WTC11 (cell line): ENCODE data around the gene RBM10. TPM values are rescaled to one million over a fixed set of nuclear protein-coding genes. Genes with fewer than 3 reads are reported as not detected.

Experiments
- ATAC-seq: fragments of 200-7000 bp; cut with Tn5 transposase; 2 replicates; pipeline ENCODE4 v1.10.0; 2021; ENCODE audit warnings: mild to moderate bottlenecking, moderate library complexity
- CTCF ChIA-PET: fragments of 300-600 bp; sonication (Branson Sonifier 250); formaldehyde crosslinking; loops from one replicate; lab custom pipeline; 2021; ENCODE audit warnings: antibody characterized with exemption; lab: Charles Lee
- POLR2A ChIA-PET: fragments of 350-600 bp; sonication (Branson Sonifier 250); formaldehyde crosslinking; loops from one replicate; lab custom pipeline; 2021; ENCODE audit warnings: antibody characterized with exemption; lab: Charles Lee
- DNase-seq: peaks from one replicate; pipeline ENCODE4 v3.0.0; 2021; ENCODE audit warnings: low spot score
- H3K27ac Mint-ChIP-seq: 2 replicates; pipeline ENCODE4 v1.8.0; 2021; ENCODE audit warnings: mixed read lengths
- H3K27me3 Mint-ChIP-seq: 2 replicates; pipeline ENCODE4 v1.8.0; 2021; ENCODE audit warnings: low read depth, mild to moderate bottlenecking, moderate library complexity, mixed read lengths
- H3K36me3 Mint-ChIP-seq: 2 replicates; pipeline ENCODE4 v1.8.0; 2021; ENCODE audit warnings: mixed read lengths
- H3K4me1 Mint-ChIP-seq: 2 replicates; pipeline ENCODE4 v1.8.0; 2022; ENCODE audit warnings: mixed read lengths
- H3K4me3 Mint-ChIP-seq: 2 replicates; pipeline ENCODE4 v1.8.0; 2021; ENCODE audit warnings: mild to moderate bottlenecking, moderate library complexity, mixed read lengths
- H3K9me3 Mint-ChIP-seq: 2 replicates; pipeline ENCODE4 v1.8.0; 2021; ENCODE audit warnings: mixed read lengths
- ARID4B ChIP-seq: sonication (generic); formaldehyde crosslinking; IDR thresholded peaks from 2 replicates; pipeline ENCODE4 v1.8.0; 2023; ENCODE audit warnings: missing genetic modification reagents, mild to moderate bottlenecking, borderline replicate concordance
- ATF6 ChIP-seq: sonication (generic); formaldehyde crosslinking; IDR thresholded peaks from 2 replicates; pipeline ENCODE4 v1.8.1; 2023; ENCODE audit warnings: mild to moderate bottlenecking, missing genetic modification reagents
- E2F4 ChIP-seq: sonication (generic); formaldehyde crosslinking; IDR thresholded peaks from 2 replicates; pipeline ENCODE4 v1.8.1; 2022; ENCODE audit warnings: low read depth, mild to moderate bottlenecking, moderate library complexity, missing genetic modification reagents, borderline replicate concordance
- E2F5 ChIP-seq: sonication (generic); formaldehyde crosslinking; IDR thresholded peaks from 2 replicates; pipeline ENCODE4 v1.8.1; 2022; ENCODE audit warnings: mild to moderate bottlenecking, moderate library complexity, missing genetic modification reagents
- ETV6 ChIP-seq: sonication (generic); formaldehyde crosslinking; IDR thresholded peaks from 2 replicates; pipeline ENCODE4 v1.8.1; 2022; ENCODE audit warnings: mild to moderate bottlenecking, missing genetic modification reagents
- HMGA2 ChIP-seq: fragments of 250-450 bp; sonication (Bioruptor Pico); IDR thresholded peaks from 2 replicates; pipeline ENCODE4 v1.4.0; 2021; ENCODE audit warnings: mild to moderate bottlenecking, moderate library complexity
- HMGXB4 ChIP-seq: sonication (generic); formaldehyde crosslinking; IDR thresholded peaks from 2 replicates; pipeline ENCODE4 v1.8.1; 2023; ENCODE audit warnings: mild to moderate bottlenecking, moderate library complexity, missing genetic modification reagents
- JUN ChIP-seq: sonication (generic); formaldehyde crosslinking; IDR thresholded peaks from 2 replicates; pipeline ENCODE4 v1.8.0; 2023; ENCODE audit warnings: mild to moderate bottlenecking, missing genetic modification reagents
- MAX ChIP-seq: sonication (generic); formaldehyde crosslinking; IDR thresholded peaks from 2 replicates; pipeline ENCODE4 v1.8.0; 2022; ENCODE audit warnings: mild to moderate bottlenecking, missing genetic modification reagents
- MXD4 ChIP-seq: fragments of 250-450 bp; sonication (Bioruptor Pico); IDR thresholded peaks from 2 replicates; pipeline ENCODE4 v1.8.0; 2021; ENCODE audit warnings: mild to moderate bottlenecking, moderate library complexity, borderline replicate concordance
- NFE2L1 ChIP-seq: sonication (generic); formaldehyde crosslinking; IDR thresholded peaks from 2 replicates; pipeline ENCODE4 v1.8.1; 2023; ENCODE audit warnings: missing genetic modification reagents
- NR2C2 ChIP-seq: sonication (generic); formaldehyde crosslinking; IDR thresholded peaks from 2 replicates; pipeline ENCODE4 v1.8.0; 2022; ENCODE audit warnings: mild to moderate bottlenecking, missing genetic modification reagents
- PREB ChIP-seq: sonication (generic); formaldehyde crosslinking; IDR thresholded peaks from 2 replicates; pipeline ENCODE4 v1.8.1; 2022; ENCODE audit warnings: mild to moderate bottlenecking, missing genetic modification reagents, moderate library complexity, borderline replicate concordance
- SMAD3 ChIP-seq: sonication (generic); formaldehyde crosslinking; IDR thresholded peaks from 2 replicates; pipeline ENCODE4 v1.8.0; 2022; ENCODE audit warnings: missing genetic modification reagents, mild to moderate bottlenecking, borderline replicate concordance
- ZNF138 ChIP-seq: sonication (generic); formaldehyde crosslinking; conservative IDR thresholded peaks from 2 replicates; pipeline ENCODE4 v1.8.1; 2022; ENCODE audit warnings: mild to moderate bottlenecking, moderate library complexity, missing genetic modification reagents
- ZNF416 ChIP-seq: fragments of 250-450 bp; sonication (Bioruptor Pico); IDR thresholded peaks from 2 replicates; pipeline ENCODE4 v1.9.0; 2021; ENCODE audit warnings: mild to moderate bottlenecking, inconsistent platforms
- total RNA-seq: library from RNA; stranded (reverse); gene quantifications from 3 replicates; pipeline ENCODE4 v1.2.3, GENCODE V29; 2021

The RBM10 gene
- total RNA-seq, 1 experiment from 2014 or later, result 66.1 TPM

- CTCF ChIA-PET, result interaction anchor here (0.9 kb wide), 1 partner anchor 155 kb away, joined by 4 read pairs; no protein-coding TSS in a partner anchor
- POLR2A ChIA-PET, result no interaction called here
- ATAC-seq (no peak), DNase-seq (no peak)
- Mint-ChIP-seq H3K4me3 (no peak overlapping the region), H3K9me3 (no peaks in the 10 kb centered on the region), H3K27me3 (no peaks in the 10 kb centered on the region), H3K36me3 (peaks cover 24% of the 10 kb centered on the region), H3K27ac (0 out of 2 replicates have a peak overlapping the region, but pooled peaks have one; percentile 100), H3K4me1 (peaks cover 10% of the 10 kb centered on the region)
- TF ChIP-seq NFE2L1 (CRISPR knock-in tag) (no peak), NR2C2 (no peak), ETV6 (CRISPR knock-in tag) (no peak), ATF6 (no peak), E2F5 (no peak), PREB (CRISPR knock-in tag) (no peak), HMGA2 (no peak), HMGXB4 (CRISPR knock-in tag) (no peak), ZNF138 (CRISPR knock-in tag) (no peak), MXD4 (CRISPR knock-in tag) (no peak), E2F4 (CRISPR knock-in tag) (no peak), MAX (no peak), ZNF416 (CRISPR knock-in tag) (no peak), SMAD3 (CRISPR knock-in tag) (no peak), JUN (CRISPR knock-in tag) (no peak), ARID4B (CRISPR knock-in tag) (no peak)
Observed at GRCh38 chrX:47231167-47231566, 86.1 kb downstream of the RBM10 start.
